SKM-1 (cell line): ENCODE data around the gene TPRX1.
"Not testable (repeated sequence)": the region's sequence is repeated elsewhere in the genome, so short reads cannot be mapped to it uniquely, and the experiment has no call there.

Experiments used
- DNase-seq: peaks from one replicate; lab custom pipeline; 2025; ENCODE audit not compliant: unreplicated experiment; lab: John Stamatoyannopoulos, UW

The TPRX1 gene, protein sequence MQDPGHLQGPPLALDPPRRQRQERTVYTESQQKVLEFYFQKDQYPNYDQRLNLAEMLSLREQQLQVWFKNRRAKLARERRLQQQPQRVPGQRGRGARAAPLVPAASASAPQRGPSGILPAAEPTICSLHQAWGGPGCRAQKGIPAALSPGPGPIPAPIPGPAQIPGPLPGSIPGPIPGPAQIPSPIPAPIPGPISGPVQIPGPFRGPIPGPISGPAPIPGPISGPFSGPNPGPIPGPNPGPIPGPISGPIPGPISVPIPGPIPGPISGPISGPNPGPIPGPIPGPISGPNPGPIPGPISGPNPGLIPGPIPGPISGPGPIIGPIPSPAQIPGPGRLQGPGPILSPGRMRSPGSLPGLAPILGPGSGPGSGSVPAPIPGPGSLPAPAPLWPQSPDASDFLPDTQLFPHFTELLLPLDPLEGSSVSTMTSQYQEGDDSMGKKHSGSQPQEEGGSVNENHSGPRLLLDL

DNA sequence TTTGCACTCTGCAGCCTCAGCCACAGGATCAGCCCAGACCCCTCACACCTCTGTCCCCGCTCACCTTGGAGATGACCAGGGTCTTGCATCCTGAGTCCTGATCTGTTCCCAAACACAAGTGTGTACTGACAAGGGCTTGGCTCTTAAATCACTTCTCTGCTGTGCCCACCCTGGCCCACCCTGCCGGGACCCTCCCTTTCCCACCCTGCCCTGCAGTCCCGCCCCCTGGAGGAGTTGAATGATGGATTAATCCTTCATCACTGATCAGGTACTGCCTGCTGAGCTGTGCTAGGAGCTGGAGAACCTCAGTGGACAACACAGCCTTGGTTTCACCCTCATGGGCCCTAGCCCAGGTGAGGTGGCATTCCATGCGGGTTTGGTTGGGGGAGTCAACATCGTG, at the start of gene TPRX1:
Gene TPRX1, minus strand, starts transcription at position 101 of the 400 bp plus-strand sequence. Its CDS starts 12 bp downstream, at position 89.
- not testable (repeated sequence) for DNase-seq

DNA sequence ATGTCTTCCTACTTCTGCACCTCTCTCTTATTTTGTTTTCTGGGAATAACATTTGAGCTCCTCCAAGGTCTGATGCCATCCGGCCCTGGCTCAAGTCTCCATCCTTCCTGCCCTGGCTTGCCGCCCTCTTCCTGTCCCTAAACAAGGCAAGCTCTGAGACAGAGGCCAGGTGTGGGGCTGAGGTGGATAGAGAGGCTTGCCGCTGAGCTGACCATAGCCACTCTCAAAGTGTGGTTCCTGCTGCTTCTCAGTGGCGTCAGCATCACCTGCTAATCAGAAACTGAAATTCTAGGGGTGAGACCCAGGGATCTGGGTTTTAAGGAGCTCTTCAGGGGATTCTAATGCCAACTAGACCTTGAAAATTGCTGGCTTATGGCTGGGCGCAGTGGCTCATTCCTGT, 48.7 kb upstream of the TPRX1 start:
- no peak for DNase-seq

DNA sequence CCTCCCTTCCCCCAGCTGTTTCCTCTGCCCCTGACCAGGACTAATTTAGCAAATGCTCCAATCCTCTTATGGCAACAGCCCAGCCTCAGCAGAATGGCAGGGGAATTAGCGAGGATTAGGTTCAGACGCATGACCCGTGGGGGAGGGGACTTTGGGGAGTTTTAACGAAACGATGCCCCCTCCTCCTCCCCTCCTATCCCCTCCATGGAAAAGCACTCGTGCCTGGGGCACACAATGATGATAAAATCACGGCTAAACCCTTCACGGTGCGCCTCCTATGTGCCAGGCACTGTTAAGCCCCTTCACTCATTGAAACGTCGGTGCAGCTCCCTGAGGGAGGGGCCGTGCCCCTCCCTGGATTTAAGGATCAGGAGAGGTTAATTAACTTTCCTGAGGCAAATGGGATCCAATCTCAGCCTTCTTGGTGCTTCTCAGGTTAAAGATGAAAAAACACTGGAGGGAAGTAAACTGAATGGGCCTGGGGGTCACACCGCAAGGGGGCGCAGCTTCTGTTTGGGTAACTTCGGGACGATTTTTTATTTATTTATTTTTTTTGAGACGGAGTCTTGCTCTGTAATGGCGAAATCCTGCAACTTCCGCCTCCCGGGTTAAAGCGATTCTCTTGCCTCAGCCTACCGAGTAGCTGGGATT, 44.6 kb upstream of the TPRX1 start:
- DNase-seq = no peak

DNA sequence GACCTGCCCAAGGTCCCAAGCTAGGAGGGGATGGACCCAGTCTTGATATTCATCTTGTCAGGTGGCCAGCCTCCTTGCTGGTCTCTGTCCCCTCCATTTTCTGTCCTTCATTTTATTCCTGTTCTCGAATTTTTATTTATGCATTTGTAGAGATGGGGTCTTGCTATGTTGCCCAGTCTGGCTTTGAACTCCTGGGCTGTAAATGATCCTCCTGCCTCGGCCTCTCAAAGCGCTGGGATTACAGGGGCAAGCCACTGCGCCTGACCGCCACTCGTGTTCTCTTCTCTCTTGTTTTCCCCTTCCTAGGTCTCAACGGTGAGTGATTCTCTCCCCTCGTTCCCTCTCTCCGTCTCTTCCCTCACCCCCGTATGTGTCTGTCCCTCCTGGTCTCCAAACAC, 44.1 kb upstream of the TPRX1 start:
- no peak for DNase-seq

DNA sequence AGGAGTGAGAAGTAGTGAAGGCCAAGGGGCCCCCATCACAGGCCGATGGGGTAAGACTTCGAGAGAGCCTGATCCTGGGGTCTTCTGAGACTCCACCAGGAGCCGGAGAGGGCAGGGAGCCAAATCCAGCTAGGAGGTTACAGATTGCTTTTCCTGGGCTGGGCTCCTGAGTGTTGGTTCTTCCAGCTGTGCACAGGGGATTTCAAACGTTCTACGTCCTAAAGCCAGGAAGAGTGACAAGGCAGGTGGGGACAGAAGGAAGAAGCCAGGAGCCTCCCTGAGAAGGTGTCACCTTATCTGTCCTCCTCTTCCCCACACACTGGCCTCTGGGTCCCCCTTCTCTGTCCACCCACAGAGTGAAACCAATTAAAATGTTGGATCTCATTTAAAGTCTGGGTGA, 38.6 kb upstream of the TPRX1 start:
- DNase-seq = no peak

DNA sequence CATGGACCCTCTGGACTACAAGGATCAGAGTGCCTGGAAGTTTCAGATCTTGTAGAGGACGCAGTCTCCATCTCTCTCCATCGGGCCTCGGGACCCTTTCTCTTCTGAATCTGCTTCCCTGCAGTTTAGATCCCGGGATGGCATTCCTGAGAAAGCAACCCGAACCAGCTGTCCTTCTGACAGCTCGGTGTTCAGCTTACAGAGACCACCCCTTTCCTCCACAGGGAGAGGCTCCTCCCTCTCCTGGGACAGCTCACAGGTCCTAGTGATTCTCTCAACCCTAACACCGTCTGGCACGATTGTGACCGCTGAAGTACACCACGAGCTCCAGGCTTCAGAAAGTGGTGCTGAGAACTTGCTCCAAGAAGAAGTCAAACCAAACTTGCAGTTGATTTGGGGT, 35.6 kb upstream of the TPRX1 start:
- no peak for DNase-seq

DNA sequence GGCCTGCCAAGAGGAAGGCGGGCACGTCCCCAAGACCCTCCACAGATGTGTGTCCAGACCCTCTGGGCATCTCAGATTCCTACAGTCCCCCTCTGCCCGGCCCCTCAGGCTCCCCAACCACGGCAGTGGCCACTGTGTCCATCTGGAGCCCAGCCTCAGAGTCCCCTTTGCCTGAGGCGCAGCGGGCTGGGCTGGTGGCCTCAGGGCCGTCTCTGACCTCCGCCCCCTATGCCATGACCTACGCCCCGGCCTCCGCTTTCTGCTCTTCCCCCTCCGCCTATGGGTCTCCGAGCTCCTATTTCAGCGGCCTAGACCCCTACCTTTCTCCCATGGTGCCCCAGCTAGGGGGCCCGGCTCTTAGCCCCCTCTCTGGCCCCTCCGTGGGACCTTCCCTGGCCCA, 35.1 kb upstream of the TPRX1 start:
- DNase-seq = no peak

DNA sequence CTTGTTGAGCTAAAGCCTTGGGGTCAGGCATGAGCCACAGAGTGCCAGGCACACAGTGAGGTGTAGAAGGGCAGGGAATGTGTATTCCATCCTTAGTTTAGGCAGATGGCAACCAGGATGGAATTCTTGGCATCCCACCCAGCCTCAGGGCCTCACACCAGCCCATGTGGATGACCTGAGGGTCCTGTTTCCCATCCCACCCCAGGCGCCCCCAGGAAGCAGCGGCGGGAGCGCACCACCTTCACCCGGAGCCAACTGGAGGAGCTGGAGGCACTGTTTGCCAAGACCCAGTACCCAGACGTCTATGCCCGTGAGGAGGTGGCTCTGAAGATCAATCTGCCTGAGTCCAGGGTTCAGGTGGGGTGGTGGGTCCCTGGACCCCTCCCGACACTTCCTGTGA, 31.7 kb upstream of the TPRX1 start:
- DNase-seq = no peak

DNA sequence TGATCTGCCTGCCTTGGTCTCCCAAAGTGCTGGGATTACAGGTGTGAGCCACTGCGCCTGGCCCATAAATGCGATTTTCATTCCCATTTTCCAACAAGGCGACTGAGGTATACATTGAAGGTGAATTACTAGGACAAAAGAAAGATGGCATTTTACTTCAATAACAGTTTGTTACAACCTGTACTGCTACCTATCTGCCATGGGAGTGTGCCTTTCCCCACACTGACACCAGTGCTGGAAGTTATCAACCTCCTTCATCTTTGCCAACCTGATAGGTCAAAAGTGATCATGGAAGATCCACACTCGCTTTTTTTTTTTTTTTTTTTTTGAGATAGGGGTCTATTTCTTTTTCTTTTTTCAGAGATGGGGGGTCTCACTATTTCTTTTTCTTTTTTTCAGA, 28.4 kb upstream of the TPRX1 start:
- DNase-seq = no peak

DNA sequence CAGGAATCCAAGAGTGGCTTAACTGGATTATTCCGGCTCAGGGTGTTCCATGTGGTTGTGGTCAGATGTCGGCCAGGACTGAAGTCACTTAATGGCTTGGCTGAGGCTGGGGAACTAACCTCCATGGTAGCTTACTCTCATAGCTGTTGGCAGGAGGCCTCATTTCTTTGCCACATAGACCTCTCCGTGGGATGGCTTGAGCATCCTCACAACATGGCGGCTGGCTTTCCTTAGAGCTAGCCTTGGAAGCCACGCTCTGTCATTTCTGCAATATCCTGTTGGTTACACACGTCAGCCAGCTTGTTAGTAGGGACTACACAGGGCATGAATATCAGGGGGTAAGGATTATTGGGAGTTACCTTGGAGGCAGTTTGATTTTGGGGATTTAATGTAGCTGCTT, 22.4 kb upstream of the TPRX1 start:
- no peak for DNase-seq

DNA sequence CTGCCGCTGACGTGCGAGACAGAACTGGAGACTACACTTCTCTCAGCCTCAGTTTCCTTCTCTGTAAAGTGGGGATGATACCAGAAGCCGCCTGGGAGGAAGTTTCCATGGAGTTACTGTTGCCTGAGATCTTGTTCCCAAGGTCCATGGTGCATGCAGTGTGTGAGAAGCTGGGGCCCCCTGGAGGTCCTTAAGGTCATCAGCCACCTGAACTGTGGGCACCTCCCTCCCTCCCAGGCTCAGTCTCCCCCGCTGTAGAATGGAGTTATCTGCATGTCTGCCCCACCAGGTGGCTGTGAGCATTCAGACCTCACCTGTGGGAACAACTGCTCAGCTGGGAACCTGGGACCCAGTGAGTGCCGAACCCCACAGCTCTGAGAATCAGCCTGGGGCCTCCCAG, 20.0 kb upstream of the TPRX1 start:
- no peak for DNase-seq

DNA sequence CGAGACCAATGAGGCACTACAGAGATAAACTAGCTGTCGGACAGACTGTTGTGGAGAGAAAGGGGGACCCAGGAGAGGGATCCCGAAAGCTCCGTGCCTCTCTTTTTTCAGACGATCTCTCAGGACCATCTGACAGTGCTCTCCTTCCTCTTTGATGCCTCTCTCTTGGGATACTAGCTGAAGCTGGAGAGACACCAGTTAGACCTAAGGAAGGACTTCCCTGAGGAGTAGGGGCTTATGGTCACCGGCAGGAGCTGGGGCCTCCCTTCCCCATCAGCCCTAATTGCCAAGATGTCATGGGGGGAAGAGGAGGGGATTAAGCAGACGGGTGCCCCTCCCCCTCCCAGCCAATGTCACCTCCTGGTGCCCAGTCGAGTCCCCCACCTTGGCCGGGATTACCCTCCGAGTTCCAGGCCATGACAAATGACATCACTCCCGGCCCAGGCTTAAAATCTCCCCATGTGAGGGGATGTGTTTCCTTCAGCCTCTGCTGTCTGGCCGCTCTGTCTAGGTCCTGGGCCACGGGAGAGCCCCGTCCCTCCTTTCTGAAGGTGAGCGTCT, 17.2 kb upstream of the TPRX1 start, which contains the start of gene CRX:
Gene CRX, plus strand, starts transcription at position 478 of the 561 bp plus-strand sequence. CDS start 12,507 bp downstream, outside the sequence.
- DNase-seq = no peak

DNA sequence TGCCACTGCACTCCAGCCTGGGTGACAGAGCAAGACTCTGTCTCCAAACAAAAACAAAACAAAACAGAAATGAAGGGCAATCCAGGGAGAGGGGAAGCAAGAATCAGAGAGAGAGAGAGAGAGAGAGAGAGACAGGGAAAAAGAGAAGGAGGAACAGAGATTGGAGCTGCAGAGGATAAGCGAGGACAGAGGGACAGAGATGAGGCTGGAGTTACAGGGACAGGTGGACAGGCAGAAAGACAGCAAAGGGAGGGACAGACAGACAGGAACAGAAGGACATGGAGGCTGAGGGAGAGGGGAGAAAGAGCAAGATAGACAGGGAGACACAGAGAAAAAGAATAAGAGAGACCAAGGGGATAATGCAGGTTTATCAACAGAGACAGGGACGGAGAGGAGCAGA, 16.1 kb upstream of the TPRX1 start:
- DNase-seq = no peak

DNA sequence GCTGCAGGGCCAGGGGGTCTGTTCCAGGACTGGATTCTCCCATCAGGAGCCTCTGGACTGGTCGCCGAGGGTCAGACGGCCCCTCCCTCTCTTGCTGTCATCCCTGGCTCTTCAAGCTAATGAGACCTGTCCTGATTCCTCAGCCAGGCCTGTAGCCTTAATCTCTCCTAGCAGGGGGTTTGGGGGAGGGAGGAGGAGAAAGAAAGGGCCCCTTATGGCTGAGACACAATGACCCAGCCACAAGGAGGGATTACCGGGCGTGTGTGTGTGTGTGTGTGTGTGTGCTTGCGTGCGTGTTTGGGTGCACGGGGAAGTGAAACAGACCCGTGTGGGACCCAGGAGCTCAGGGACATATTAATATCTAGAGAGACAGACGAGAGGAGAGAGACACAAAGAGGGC, 15.5 kb upstream of the TPRX1 start:
- DNase-seq = no peak

DNA sequence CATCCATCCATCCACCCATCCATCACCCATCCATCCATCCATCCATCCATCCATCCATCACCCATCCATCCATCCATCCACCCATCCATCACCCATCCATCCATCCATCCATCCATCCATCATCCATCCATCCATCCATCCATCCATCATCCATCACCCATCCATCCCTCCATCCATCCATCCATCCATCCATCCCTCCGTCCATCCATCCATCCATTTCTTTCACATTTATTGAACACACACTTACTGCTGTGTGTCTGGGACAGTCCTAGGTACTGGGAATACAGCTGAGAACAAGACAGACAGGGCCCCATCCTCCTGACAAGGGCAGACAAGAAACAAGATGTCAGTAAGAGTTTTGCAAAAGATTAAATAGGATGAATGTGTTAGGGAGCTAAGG, 13.9 kb upstream of the TPRX1 start:
- DNase-seq = not testable (repeated sequence)

DNA sequence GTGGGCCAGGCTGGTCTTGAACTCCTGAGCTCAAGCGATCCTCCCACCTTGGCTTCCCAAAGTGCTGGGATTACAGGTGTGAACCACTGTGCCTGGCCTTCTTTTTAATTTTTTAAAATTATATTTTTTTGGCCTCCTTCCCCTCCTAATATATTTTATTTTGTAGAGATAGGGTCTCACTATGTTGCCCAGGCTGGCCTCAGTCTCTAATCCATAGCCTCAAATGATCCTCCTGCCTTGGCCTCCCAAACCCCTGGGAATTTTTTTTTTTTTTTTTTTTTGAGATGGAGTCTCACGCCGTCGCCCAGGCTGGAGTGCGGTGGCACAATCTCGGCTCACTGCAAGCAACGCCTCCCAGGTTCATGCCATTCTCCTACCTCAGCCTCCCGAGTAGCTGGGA, 11.9 kb upstream of the TPRX1 start:
- DNase-seq = not testable (repeated sequence)

DNA sequence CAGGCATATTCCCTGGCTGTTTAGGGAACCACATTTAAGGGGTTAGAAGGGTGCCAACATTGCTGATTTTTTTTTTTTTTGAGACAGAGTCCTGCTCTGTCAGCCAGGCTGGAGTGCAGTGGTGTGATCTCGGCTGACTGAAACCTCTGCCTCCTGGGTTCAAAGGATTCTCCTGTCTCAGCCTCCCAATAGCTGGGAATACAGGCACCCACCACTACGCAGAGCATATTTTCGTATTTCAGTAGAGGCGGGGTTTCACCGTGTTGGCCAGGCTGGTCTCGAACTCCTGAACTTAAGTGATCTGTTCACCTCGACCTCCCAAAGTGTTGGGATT, 9.6 kb upstream of the TPRX1 start:
- no peak for DNase-seq

DNA sequence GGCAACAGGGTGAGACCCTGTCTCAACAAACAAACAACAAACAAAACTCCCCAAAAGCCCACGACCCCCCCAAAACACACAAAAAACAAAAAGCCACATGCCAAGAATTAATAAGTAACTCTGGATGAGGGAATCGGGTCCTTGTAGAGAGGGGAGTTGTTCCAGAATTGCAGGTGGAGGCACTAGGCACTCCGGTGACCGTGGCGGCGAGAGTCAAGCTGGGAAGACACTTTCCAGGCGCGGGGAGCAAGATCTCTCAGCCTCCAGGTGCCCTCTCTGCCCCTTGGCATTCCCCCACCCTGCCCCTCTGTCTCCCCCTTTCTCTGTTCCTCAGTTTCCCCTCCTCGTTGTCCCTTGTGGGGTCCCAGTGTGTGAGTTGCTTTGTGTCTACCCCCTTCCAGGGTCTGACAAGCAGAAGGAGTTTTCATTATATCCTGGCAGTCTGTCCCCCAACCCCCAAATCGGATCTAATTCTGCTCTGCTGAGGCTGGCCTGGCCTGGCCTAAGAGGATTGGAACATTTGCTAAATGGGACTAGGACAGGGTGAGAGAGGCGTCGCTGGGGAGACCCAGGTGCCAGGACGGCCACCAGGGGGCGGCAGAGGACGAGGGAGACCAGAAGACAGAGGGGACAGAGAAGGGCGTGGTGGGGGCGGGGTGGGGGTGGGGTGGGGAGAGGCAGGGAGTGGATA, 9.1 kb upstream of the TPRX1 start:
- peak; percentile 9 for DNase-seq

DNA sequence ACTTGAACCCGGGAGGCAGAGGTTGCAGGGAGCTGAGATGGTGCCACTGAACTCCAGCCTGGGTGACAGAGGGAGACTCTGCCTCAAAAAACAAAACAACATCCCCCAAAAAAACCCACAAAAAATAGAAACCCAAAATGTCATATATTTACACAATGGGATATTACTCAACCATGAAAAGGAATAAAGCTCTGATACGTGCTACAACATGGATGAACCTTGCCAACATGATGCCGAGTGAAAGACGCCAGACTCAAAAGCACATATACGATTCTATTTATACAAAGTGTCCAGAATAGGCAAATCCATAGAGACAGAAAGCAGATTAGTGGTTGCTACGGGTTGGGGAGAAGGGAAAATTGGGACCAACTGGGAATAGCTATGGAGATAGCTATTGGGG, 2.1 kb upstream of the TPRX1 start:
- DNase-seq = no peak

DNA sequence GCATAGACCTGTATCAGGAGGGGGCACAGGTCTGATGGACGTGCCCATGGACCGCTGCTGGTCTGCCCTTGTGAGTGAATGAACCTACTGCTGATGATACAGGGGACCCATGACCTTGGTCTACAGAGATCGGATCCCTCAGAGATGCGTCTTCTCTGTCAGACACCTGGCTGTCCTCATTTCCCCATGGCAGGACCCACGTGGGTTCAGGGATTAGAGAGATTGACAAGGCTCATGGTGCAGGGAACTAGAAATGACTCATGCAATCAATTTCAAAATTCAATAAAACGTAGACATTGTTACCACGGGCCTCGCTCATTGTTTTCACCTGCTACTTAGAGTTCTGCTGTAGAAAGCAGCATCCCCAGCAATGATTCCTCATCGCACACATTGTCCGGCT, 962 bp upstream of the TPRX1 start:
- DNase-seq = no peak

DNA sequence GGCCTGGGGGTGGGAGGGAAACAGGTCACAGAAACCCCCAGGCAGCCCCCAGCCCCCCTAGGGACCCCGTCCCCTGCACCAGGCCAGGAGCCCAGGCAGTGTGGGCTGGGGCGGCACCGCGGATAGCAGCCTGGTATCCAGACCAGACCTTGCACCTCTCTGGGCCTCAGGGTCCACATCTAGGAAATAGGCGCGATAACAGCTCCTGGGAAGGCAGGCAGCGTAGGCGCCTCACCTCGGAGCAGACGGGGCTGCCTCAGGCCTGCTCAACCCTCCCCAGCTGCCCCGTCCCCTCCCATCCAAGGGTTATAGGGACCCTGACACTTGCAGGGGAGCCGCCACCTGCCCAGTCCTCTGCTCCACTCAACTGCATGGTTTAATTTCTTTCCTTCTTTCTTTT, 680 bp downstream of the TPRX1 start:
- not testable (repeated sequence) for DNase-seq

DNA sequence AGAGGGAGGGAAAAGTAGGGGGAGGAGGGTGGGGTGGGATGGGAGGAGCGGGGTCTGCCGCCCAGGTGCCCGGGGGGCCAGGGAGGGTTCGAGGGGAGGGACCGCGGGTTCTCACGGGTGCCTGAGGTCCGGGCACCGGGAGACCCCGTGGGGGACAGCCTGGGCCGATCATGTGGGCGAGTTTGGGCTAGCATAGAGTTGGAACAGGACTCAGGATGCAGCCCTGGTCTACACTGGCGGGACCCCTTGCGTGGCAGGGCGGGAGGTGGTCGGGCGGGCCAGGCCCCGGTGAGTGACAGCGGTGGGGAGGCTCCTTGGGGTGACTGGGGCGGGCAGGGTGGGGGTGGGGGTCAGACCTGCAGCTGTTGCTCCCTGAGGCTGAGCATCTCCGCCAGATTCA, 1.2 kb downstream of the TPRX1 start:
- DNase-seq = not testable (repeated sequence)
